Thyroid gland (tissue), 4 donors: ENCODE results near the gene TMEM30B.

ENCODE experiments used
- POLR2A ChIP-seq, 2 donors: fragments of 450-650 bp; IDR thresholded peaks; one replicate each; pipeline ENCODE4 v1.6.1; 2017; ENCODE audit warnings: antibody characterized with exemption in 2 of 2, mild to moderate bottlenecking in 2 of 2, moderate library complexity in 1 of 2
- TF ChIP-seq, protein P1 (sequence below), 6 experiments: fragments of 200-600 bp in 3 of 6; fragments of 450-650 bp in 3 of 6; sonication (generic) in 3 of 6; IDR thresholded peaks; one replicate each; pipeline ENCODE4 v1.5.1; 2016 to 2019; ENCODE audit warnings: antibody characterized with exemption in 6 of 6, mild to moderate bottlenecking in 2 of 6, inconsistent platforms in 1 of 6, moderate library complexity in 1 of 6

DNA sequence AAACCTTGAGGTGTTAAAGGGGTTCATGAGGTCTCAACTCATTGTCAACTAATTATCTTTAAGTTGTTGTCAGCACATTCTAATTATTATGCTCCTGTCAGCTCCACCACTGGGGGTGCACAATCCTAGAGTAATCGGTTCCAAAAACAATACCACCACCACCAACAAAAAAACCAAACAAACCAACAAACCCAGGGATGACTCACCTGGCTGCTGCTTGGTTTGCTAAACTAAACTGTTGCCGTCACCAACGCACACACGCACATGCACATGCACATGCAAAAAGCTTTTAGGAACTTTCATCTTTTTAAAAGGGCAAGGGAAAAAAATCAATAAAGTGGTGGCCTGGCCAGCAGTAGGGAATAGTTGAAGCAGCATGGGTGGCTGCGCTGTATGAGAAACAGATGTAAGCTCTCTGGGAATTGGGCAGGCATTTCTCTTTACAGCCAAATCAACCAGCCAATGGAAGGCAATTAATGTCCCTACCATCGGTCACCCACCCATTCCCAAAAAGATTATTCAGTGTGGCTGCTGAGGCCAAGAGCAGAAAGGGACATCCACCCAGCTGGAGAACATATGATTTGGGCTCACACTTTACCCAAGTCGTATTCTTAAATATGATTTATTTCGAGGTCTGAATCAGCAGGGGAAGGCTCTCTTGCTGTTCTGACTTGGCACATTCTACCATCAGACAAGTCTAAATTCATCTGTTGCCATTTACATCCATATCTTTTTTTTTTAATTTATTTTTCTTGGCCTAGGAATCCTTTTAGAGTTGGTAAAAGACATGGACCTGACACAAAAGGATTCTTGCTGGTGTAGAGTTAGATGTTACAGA, 20.0 kb downstream of the TMEM30B start:
- TF ChIP-seq, protein P1, sequence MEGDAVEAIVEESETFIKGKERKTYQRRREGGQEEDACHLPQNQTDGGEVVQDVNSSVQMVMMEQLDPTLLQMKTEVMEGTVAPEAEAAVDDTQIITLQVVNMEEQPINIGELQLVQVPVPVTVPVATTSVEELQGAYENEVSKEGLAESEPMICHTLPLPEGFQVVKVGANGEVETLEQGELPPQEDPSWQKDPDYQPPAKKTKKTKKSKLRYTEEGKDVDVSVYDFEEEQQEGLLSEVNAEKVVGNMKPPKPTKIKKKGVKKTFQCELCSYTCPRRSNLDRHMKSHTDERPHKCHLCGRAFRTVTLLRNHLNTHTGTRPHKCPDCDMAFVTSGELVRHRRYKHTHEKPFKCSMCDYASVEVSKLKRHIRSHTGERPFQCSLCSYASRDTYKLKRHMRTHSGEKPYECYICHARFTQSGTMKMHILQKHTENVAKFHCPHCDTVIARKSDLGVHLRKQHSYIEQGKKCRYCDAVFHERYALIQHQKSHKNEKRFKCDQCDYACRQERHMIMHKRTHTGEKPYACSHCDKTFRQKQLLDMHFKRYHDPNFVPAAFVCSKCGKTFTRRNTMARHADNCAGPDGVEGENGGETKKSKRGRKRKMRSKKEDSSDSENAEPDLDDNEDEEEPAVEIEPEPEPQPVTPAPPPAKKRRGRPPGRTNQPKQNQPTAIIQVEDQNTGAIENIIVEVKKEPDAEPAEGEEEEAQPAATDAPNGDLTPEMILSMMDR (IDR thresholded peaks at IDR 0.05), result no peak
- no peak for TF ChIP-seq POLR2A (IDR thresholded peaks at IDR 0.05)
